A549 (cell line): ENCODE measurements around the gene RIIAD1.

Experiments used
- CTCF ChIP-seq: fragments of >200 bp; sonication (Bioruptor Twin); formaldehyde crosslinking; IDR thresholded peaks from 3 replicates; pipeline ENCODE4 v1.5.1; 2016
- E2F6 ChIP-seq: IDR thresholded peaks from 2 replicates; pipeline ENCODE4 v1.6.1; 2012; ENCODE audit warnings: low read depth, borderline replicate concordance
- HMGXB4 ChIP-seq: fragments of 250-450 bp; sonication (Bioruptor Pico); IDR thresholded peaks from 2 replicates; pipeline ENCODE4 v1.5.0; 2021; ENCODE audit warnings: mild to moderate bottlenecking, moderate library complexity, borderline replicate concordance
- MAZ ChIP-seq: fragments of 150-350 bp; IDR thresholded peaks from 2 replicates; pipeline ENCODE4 v1.6.1; 2014; ENCODE audit warnings: antibody characterized with exemption, low read depth, low read length, borderline replicate concordance
- POLR2A ChIP-seq: IDR thresholded peaks from 2 replicates; pipeline ENCODE4 v1.6.1; 2012; ENCODE audit warnings: mild to moderate bottlenecking, low read length
- REST ChIP-seq: fragments of 200-600 bp; sonication (generic); IDR thresholded peaks from 2 replicates; pipeline ENCODE4 v1.6.1; 2016; ENCODE audit warnings: antibody characterized with exemption, mild to moderate bottlenecking, moderate library complexity

- TF ChIP-seq POLR2A (no peak), CTCF (no peak), HMGXB4 (CRISPR knock-in tag) (no peak), MAZ (no peak), E2F6 (no peak), REST (no peak)
Observed at GRCh38 chr1:151760597-151761385, 39.5 kb downstream of the RIIAD1 start.
